Testis (tissue), 2 donors: ENCODE data around the gene SIK3.

Source experiments
- POLR2A ChIP-seq: fragments of 450-650 bp; IDR thresholded peaks from one replicate; pipeline ENCODE4 v1.6.1; 2017; ENCODE audit warnings: antibody characterized with exemption, mild to moderate bottlenecking, moderate library complexity
- TF ChIP-seq, protein P1 (sequence below), 3 experiments: fragments of 450-650 bp in 2 of 3; fragments of 200-600 bp in 1 of 3; sonication (generic) in 1 of 3; IDR thresholded peaks; one replicate each; pipeline ENCODE4 v1.5.1; 2016 to 2019; ENCODE audit warnings: antibody characterized with exemption in 3 of 3, mild to moderate bottlenecking in 2 of 3, moderate library complexity in 1 of 3

DNA sequence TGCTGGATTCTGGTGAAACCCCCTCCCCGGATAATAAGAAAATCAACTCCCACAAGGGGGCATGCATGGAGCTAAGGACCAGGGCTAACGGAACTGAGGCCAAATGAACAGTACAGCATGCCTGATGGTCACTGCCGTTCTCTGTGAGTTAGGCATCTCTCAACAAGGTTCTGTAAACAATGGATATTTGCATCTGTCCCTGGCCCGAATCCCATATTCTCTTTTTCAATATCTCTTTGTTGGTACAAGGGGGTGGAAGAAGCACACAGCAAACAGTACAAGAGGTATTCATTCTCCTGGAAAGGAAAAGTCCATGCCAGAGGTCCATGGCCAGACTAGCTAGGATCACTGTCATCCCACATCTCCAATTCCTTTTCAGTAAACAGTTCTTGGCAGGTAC, 228.6 kb downstream of the SIK3 start:
- TF ChIP-seq, protein P1, sequence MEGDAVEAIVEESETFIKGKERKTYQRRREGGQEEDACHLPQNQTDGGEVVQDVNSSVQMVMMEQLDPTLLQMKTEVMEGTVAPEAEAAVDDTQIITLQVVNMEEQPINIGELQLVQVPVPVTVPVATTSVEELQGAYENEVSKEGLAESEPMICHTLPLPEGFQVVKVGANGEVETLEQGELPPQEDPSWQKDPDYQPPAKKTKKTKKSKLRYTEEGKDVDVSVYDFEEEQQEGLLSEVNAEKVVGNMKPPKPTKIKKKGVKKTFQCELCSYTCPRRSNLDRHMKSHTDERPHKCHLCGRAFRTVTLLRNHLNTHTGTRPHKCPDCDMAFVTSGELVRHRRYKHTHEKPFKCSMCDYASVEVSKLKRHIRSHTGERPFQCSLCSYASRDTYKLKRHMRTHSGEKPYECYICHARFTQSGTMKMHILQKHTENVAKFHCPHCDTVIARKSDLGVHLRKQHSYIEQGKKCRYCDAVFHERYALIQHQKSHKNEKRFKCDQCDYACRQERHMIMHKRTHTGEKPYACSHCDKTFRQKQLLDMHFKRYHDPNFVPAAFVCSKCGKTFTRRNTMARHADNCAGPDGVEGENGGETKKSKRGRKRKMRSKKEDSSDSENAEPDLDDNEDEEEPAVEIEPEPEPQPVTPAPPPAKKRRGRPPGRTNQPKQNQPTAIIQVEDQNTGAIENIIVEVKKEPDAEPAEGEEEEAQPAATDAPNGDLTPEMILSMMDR (IDR thresholded peaks at IDR 0.05) = no peak
- TF ChIP-seq POLR2A = no peak
